HEK293T (cell line): ENCODE results near the gene ZFPM1.

Experiments used
- ARNT ChIP-seq: fragments of 450-650 bp; IDR thresholded peaks from 2 replicates; pipeline ENCODE4 v1.6.1; 2017; ENCODE audit warnings: mild to moderate bottlenecking
- FOXA1 ChIP-seq: fragments of 450-650 bp; IDR thresholded peaks from 2 replicates; pipeline ENCODE4 v1.6.1; 2016; ENCODE audit warnings: mild to moderate bottlenecking
- FOXM1 ChIP-seq: fragments of 450-650 bp; IDR thresholded peaks from 2 replicates; pipeline ENCODE4 v1.6.1; 2017; ENCODE audit warnings: mild to moderate bottlenecking, borderline replicate concordance
- HDGF ChIP-seq: fragments of 450-650 bp; IDR thresholded peaks from 2 replicates; pipeline ENCODE4 v1.6.1; 2017; ENCODE audit warnings: antibody characterized with exemption, borderline replicate concordance
- PKNOX1 ChIP-seq: fragments of 450-650 bp; IDR thresholded peaks from 2 replicates; pipeline ENCODE4 v1.6.1; 2016
- SP1 ChIP-seq: fragments of 450-650 bp; IDR thresholded peaks from 2 replicates; pipeline ENCODE4 v1.6.1; 2017
- SUZ12 ChIP-seq: fragments of 450-650 bp; IDR thresholded peaks from 2 replicates; pipeline ENCODE4 v1.6.1; 2016; ENCODE audit warnings: mild to moderate bottlenecking

GRCh38 chr16:88509749-88510069 is 56.6 kb downstream of the ZFPM1 start:
- TF ChIP-seq FOXM1 (no peak), FOXA1 (no peak), SUZ12 (no peak), PKNOX1 (no peak), ARNT (no peak), SP1 (no peak), HDGF (no peak)
